SU-DHL-6 (cell line): ENCODE results near the gene WASF3.

ENCODE experiments used
- CTCF ChIP-seq: fragments of 200-600 bp; sonication (generic); IDR thresholded peaks from one replicate; pipeline ENCODE4 v1.5.1; 2017; ENCODE audit warnings: antibody characterized with exemption, mild to moderate bottlenecking, low read length, moderate library complexity; ENCODE audit not compliant: insufficient read depth, poor library complexity, severe bottlenecking
- EZH2phosphoT487 ChIP-seq: fragments of 200-600 bp; sonication (generic), shearing (Covaris generic); conservative IDR thresholded peaks from 2 replicates; pipeline ENCODE4 v1.6.1; 2018; ENCODE audit warnings: mild to moderate bottlenecking, antibody characterized with exemption, low read length, moderate library complexity, mixed read lengths

- TF ChIP-seq CTCF (no peak), EZH2phosphoT487 (no peak)
These were observed 152.0 kb downstream of the WASF3 start for GRCh38 chr13:26709461-26709860.
